Kidney epithelial cell (primary cell): ENCODE data around the gene ERP44. TPM values are rescaled to one million over a fixed set of nuclear protein-coding genes. Genes with fewer than 3 reads are reported as not detected.

ENCODE experiments used
- DNase-seq: peaks from one replicate; pipeline ENCODE4 v3.0.0-alpha.2; 2010; ENCODE audit warnings: low read depth
- H3K27me3 ChIP-seq: 2 replicates; pipeline ENCODE4 v1.6.0; 2011; ENCODE audit warnings: low read length; ENCODE audit not compliant: control insufficient read depth, insufficient read depth
- H3K36me3 ChIP-seq: 2 replicates; pipeline ENCODE4 v1.5.1; 2011; ENCODE audit warnings: low read length; ENCODE audit not compliant: control insufficient read depth, insufficient read depth
- H3K4me3 ChIP-seq: 2 replicates; pipeline ENCODE4 v1.5.1; 2011; ENCODE audit warnings: low read depth, mild to moderate bottlenecking, control low read depth, low read length
- total RNA-seq: library from RNA; depleted of rRNA; stranded (reverse); fragments of >200 nt; gene quantifications from 2 replicates; pipeline ENCODE4 v1.2.3, GENCODE V29; 2015
- TF ChIP-seq, protein P1 (sequence below): IDR thresholded peaks from 2 replicates; pipeline ENCODE4 v1.5.1; 2011; ENCODE audit warnings: mild to moderate bottlenecking, moderate library complexity, low read length, control low read depth, inconsistent platforms; ENCODE audit not compliant: insufficient read depth, poor library complexity, severe bottlenecking

The ERP44 gene
- total RNA-seq, 1 donor from 2014 or later, result 22.3 TPM

DNA sequence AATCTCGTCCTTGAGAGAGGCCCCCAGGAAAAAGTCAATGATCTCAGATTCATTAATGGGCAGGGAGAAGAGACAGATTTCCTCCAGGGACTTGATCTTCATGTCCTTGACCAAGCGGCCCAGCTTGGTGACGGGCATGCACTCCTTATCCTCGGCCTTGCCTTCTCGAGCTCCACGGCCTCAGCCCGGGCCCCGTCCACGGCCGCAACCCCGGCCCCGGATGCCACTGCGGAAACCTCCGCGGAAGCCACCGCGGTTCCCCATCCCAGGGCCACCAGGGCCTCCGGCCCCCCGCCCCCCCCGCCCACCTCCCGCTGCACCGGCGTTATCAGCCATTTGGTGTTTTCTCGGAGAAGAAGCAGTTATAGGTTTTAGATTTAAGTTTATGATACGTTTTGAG, 18.5 kb upstream of the ERP44 start:
- Histone ChIP-seq H3K4me3 (no peak overlapping the region), H3K36me3 (no peaks in the 10 kb centered on the region), H3K27me3 (no peaks in the 10 kb centered on the region)
- no peak for DNase-seq
- TF ChIP-seq, protein P1, sequence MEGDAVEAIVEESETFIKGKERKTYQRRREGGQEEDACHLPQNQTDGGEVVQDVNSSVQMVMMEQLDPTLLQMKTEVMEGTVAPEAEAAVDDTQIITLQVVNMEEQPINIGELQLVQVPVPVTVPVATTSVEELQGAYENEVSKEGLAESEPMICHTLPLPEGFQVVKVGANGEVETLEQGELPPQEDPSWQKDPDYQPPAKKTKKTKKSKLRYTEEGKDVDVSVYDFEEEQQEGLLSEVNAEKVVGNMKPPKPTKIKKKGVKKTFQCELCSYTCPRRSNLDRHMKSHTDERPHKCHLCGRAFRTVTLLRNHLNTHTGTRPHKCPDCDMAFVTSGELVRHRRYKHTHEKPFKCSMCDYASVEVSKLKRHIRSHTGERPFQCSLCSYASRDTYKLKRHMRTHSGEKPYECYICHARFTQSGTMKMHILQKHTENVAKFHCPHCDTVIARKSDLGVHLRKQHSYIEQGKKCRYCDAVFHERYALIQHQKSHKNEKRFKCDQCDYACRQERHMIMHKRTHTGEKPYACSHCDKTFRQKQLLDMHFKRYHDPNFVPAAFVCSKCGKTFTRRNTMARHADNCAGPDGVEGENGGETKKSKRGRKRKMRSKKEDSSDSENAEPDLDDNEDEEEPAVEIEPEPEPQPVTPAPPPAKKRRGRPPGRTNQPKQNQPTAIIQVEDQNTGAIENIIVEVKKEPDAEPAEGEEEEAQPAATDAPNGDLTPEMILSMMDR, result no peak

DNA sequence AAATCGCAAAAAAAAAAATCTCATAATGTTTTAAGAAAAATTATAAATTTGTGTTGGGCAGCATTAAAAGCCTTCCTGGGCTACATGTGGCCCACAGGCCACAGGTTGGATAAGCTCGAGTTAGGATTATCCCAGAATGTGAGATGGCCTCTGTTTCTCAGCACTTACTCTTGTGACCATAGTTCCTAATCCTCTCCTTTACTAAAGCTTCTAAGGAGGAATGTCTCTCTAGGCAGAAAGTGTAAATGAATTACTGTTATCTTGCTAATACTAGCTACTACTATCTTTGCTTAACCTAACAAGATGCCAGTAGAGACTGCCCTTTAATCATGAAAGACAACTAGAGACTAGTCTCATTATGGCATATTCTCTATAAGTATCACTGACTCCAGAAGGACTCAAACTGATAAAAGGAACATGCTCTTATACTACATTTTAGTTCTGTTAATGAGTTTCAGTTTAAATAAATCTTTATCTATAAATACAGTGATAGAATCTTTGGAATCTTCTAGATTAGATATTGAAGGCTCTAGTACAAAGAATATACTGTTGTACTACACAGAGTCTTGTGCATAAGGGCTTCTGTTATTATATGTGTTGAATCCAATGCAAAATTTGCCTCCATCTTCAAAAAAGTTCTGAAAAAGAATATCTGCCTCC, 14.0 kb upstream of the ERP44 start:
- peaks cover 1% of the 10 kb centered on the region for H3K36me3 ChIP-seq
- no peaks in the 10 kb centered on the region for H3K27me3 ChIP-seq
- TF ChIP-seq, protein P1, result no peak
- DNase-seq, result no peak
- no peak overlapping the region for H3K4me3 ChIP-seq

DNA sequence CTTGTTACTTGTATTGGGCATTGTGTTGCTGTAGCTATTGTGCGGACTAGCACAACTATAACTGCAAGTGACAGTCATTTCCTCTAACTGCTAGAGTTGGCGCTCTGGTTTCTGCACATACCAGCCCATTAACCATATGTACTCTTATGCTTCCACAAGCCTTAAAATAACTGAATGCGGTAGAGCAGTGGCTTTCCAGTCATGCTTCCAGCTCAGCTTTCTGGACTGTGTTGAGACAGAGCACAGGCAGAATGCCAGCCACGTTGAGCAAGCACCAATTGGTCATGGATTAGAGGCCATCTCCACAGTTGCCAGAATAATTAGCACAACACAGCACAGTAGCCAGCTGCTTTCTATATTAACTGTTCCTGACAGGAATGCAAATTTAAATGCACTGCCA, 12.4 kb upstream of the ERP44 start:
- peaks cover 1% of the 10 kb centered on the region for H3K36me3 ChIP-seq
- no peak overlapping the region for H3K4me3 ChIP-seq
- TF ChIP-seq, protein P1, result no peak
- no peaks in the 10 kb centered on the region for H3K27me3 ChIP-seq
- no peak for DNase-seq

DNA sequence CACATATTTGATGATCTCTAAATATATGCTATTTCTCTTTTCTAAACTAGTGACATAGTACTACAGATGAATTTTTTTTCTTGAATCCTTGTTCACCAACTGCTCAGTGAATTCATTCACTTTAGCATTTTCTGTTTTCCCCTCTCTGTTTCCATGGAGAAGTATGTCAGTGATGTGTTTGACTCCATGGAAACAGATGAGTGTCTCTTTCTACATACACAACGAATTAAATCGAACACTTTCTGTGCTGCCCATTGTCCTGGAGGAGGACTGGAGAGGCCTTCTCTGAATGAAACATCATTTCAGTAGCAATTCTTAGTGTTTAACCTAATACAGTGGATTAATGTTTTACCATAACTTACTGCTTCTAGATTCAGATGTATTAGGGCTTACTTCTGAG, 9.8 kb upstream of the ERP44 start:
- DNase-seq, result no peak
- H3K36me3 ChIP-seq, result peaks cover 2% of the 10 kb centered on the region
- TF ChIP-seq, protein P1, result no peak
- no peaks in the 10 kb centered on the region for H3K27me3 ChIP-seq
- H3K4me3 ChIP-seq, result no peak overlapping the region

DNA sequence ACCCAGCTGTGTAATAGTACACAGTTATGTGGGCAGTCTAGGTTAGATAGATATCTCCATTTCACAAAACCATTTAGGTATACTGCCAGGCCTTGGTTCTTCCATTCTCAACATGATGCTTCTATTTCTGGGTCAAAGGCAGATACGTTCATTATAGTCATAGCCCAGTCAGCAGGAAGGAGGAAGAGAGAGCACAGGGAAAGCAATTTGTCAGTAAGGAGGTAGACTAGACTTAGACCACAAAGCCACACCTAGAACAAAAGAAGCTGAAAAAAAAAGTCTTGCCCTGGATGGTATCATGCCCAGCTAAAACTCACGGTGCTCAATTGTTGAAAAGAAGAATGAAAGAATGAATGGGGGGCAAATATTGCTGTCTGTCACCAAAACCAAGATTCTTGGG, 7.8 kb upstream of the ERP44 start:
- Histone ChIP-seq H3K4me3 (no peak overlapping the region), H3K36me3 (peaks cover 2% of the 10 kb centered on the region), H3K27me3 (no peaks in the 10 kb centered on the region)
- DNase-seq, result no peak
- TF ChIP-seq, protein P1, result no peak

DNA sequence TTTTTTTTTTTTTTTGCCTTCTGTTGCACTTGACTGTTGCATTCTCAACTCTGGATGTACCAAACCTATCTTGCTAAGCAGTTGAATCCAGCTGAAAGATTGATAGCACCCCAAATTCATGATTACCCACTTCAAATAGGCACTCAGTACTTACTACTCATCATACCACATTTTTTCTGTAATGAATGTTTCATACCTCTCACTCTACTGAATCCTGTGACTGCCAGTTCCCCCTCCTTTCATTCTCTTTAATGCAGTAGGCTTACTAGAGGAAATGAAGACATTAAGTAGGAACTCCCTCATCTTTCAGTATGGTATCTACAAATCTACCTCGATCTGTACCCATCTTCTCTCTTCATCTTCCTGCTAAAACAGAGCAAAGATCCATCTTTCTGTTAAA, 7.1 kb upstream of the ERP44 start:
- DNase-seq, result no peak
- Histone ChIP-seq H3K36me3 (peaks cover 2% of the 10 kb centered on the region), H3K27me3 (no peaks in the 10 kb centered on the region), H3K4me3 (no peak overlapping the region)
- TF ChIP-seq, protein P1, result no peak
